GM12865 (cell line): ENCODE measurements around the gene AARS1.
"Not testable (repeated sequence)": the region's sequence is repeated elsewhere in the genome, so short reads cannot be mapped to it uniquely, and the experiment has no call there.

Experiments
- DNase-seq: peaks from one replicate; pipeline ENCODE4 v3.0.0; 2010; ENCODE audit warnings: low read depth
- H3K4me3 ChIP-seq: 2 replicates; pipeline ENCODE4 v1.5.1; 2011; ENCODE audit warnings: mild to moderate bottlenecking, low read depth, low read length, control low read depth
- TF ChIP-seq, protein P1 (sequence below): IDR thresholded peaks from 2 replicates; pipeline ENCODE4 v1.5.1; 2011; ENCODE audit warnings: low read length, control low read depth, low read depth, inconsistent platforms; ENCODE audit not compliant: insufficient read depth; ENCODE audit errors: missing control alignments

The AARS1 gene

DNA sequence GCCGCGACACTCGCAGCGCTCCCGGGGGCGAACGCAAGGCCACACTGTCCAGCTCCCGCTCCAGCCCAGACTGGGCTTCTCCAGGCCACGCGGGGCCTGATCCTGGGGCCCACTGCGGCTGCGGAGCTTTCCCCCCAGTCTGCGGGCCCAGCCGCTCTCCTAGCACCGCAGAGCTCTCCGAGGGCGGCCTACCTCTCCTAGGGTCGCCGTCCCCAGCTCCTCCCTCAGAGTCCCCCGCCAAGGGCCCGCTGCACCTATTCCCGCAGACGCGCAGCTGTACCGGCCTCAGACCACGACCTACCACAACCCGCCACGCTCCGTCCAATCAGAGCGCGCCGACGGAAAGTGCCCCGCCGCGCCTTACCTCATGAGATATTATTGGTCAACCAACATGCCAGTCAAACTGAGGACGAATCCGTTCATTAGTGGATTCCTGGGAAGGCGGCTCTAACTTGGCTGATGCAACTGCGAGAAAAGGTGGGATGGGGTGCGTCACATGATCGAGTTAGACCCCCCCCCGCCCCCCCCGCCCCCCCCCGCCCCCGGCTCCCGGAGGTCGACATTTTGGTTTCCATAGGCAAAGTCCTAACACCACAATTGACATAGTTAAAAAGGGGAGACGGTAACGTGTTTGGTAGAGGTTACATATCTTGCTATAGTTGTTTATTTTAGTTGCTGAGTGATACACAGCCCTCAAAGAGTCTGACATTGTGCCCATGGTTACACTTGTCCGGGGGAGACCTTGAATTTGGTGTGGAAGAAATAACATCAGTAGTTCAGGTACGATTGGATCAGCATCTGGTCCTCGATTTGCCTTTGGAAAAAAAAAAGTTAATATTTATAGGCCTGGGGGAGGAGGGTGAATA lies at the start of gene AARS1:
Gene AARS1, minus strand, starts transcription at position 278 of the 866 bp plus-strand sequence. CDS start 6,743 bp downstream, outside the sequence.
- H3K4me3 ChIP-seq = peak within 1 kb of the TSS; percentile 88
- DNase-seq = peak; percentile 100
- TF ChIP-seq, protein P1, sequence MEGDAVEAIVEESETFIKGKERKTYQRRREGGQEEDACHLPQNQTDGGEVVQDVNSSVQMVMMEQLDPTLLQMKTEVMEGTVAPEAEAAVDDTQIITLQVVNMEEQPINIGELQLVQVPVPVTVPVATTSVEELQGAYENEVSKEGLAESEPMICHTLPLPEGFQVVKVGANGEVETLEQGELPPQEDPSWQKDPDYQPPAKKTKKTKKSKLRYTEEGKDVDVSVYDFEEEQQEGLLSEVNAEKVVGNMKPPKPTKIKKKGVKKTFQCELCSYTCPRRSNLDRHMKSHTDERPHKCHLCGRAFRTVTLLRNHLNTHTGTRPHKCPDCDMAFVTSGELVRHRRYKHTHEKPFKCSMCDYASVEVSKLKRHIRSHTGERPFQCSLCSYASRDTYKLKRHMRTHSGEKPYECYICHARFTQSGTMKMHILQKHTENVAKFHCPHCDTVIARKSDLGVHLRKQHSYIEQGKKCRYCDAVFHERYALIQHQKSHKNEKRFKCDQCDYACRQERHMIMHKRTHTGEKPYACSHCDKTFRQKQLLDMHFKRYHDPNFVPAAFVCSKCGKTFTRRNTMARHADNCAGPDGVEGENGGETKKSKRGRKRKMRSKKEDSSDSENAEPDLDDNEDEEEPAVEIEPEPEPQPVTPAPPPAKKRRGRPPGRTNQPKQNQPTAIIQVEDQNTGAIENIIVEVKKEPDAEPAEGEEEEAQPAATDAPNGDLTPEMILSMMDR = no peak

DNA sequence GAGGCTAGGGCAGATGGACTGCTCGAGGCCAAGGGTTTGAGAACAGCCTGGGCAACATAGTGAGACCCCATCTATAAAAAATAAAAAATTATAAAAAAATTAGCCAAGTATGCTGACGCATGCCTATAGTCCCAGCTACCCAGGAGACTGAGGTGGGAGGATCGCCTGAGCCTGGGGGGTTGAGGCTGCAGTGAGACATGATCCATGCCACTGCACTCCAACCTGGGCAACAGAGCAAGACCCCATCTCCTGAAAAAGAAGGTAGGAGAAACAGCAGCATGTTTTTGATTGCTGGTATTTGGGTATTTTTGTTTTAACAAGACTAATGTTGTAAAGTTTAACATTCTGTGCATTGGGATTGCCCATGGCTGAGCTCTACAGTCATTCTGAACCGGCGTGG lies 48.5 kb upstream of the AARS1 start:
- no peak for DNase-seq

DNA sequence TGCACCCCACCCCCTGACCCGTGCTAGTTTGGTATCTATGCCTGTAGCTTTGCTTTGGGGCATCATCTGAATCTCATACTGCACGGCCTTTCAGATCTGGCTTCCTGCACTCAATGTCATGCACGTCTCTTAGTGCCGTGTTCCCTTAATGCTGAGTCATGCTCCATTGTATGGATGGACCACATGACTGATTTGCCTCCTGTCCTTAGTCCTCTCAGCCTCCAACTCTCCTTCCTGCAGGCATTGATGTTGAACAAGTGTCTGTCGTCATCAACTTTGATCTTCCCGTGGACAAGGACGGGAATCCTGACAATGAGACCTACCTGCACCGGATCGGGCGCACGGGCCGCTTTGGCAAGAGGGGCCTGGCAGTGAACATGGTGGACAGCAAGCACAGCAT lies 43.4 kb upstream of the AARS1 start:
- DNase-seq, H3K4me3 ChIP-seq: not testable (repeated sequence)

More for the DNA sequence above, 48.5 kb upstream of the AARS1 start:
- no peak overlapping the region for H3K4me3 ChIP-seq
- TF ChIP-seq, protein P1 = no peak

DNA sequence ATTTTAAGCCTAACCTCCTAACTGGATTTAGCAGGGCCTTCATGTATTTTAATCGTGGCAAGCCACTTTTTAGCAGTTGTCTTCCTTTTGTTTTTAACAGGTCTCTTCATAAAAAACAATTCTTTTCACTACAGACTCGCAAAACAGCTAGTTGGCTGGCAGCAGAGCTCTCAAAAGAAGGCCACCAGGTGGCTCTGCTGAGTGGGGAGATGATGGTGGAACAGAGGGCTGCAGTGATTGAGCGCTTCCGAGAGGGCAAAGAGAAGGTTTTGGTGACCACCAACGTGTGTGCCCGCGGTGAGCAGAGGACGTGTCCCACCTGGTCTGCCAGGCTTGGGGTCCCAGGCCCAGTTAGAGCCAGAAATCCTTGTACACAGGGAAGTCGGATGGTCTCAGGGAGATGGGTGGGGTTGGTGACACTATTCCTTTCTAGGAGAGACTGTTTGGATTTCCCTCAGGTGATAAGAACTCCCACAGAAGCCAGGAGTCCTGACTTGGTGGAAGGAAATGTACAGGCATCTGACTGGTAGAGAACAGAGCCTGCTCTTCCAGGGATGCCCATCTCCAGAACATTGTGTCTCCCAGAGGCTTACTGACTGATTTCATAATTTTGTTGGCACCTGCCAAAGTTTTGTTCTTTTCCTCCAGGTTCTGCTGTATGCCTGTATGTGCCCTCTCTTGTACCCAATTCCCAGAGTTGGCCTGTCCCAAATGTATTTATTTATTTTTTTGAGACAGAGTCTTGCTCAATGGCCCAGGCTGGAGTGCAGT lies 42.5 kb upstream of the AARS1 start:
- no peak overlapping the region for H3K4me3 ChIP-seq
- no peak for DNase-seq
- TF ChIP-seq, protein P1 = peak; percentile 24

DNA sequence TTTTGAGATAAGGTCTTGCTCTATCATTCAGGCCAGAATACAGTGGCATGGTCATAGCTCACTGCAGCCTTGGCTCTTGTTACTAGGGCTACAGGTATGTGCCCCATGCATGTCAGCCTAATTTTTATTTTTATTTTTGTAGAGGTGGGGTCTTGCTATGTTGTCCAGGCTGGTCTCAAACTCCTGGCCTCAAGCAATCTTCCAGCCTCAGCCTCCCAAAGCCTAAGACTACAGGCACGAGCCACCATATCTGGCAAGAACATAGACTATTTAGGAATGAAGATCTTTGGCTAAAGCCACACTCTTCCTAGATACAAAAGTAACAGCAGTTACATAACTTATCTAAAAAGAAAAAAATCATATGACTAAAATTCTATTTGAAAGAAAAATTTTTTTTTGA lies 41.8 kb upstream of the AARS1 start:
- TF ChIP-seq, protein P1 = no peak
- no peak for DNase-seq
- H3K4me3 ChIP-seq = no peak overlapping the region

DNA sequence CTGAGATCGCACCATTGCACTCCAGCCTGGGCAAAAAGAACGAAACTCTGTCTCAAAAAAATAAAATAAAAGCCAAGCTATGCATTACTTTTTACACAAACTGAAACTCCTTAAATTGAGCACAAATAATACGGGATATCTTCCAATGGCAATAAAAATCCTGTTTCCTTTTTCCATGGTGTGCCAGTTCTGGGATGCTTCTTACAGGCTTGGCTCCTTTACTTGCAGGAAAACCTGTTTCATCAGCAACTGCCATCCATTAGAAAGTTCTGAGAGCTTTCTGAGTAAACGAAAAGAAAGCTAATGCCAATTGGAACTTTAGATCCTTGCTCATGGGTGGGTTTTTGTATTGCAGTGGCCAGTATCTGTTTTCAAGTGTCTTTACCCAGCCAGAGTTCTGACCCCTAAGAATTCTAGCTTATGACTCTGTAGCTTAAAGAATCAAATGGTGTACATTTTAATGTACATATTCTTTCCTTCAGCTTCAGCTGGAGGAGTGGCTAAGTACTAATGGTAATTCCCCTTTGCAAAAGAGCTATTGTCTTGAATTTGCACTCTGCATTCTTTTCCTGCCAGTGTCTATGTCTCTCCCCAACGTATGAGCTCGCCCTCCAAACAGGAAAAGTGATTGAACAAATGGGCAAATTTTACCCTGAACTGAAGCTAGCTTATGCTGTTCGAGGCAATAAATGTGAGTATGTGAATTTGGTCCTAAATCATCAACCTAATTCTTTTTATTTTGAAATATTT lies 35.9 kb upstream of the AARS1 start:
- TF ChIP-seq, protein P1 = no peak
- no peak for DNase-seq
- H3K4me3 ChIP-seq = no peak overlapping the region

DNA sequence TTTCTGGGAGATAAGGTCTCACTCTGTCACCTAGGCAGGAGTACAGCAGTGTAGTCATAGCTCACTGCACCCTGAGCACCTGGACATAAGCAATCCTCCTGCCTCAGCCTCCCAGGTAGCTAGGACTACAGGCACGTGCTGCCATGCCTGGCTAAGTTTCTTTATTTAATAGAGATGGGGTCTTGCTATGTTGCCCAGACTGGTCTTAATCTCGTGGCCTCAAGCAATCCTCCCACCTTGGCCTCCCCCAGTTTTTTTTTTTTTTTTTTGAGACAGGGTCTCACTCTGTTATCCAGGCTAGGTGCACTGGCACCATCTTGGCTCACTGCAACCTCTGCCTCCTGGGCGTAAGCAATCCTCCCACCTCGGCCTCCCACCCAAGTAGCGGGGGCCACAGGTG lies 30.8 kb upstream of the AARS1 start:
- no peak overlapping the region for H3K4me3 ChIP-seq
- no peak for DNase-seq

DNA sequence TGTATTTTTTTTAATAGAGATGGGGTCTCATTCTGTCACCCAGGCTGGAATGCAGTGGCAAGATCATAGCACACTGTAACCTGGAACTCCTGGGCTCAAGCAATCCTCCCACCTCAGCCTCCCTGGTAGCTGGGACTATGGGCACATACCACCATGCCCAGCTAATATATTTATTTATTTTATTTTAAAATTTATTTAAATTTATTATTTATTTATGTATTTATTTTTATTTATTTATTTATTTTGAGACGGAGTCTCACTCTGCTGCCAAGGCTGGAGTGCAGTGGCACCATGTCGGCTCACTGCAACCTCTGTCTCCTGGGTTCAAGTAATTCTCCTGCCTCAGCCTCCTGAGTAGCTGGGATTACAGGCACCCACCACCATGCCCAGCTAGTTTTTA lies 18.4 kb upstream of the AARS1 start:
- DNase-seq, H3K4me3 ChIP-seq: not testable (repeated sequence)

More for the DNA sequence above, 30.8 kb upstream of the AARS1 start:
- TF ChIP-seq, protein P1 = no peak
